Activated CD4-positive, alpha-beta T cell treated with anti-CD3 and anti-CD28 coated beads for 24 hours (primary cell): ENCODE measurements around the gene DNLZ.

Experiments
- DNase-seq, 2 donors: peaks; one replicate each; pipeline ENCODE4 v3.0.0-alpha.2; 2020; ENCODE audit warnings: low read depth in 2 of 2

The DNLZ gene

GRCh38 chr9:136343884-136344269 lies 19.7 kb downstream of the DNLZ start:
- DNase-seq, result no peak

GRCh38 chr9:136343121-136343883 lies 20.2 kb downstream of the DNLZ start:
- DNase-seq, result no peak

- DNase-seq, result peak; percentile 40 to 60
These were observed 21.1 kb downstream of the DNLZ start for GRCh38 chr9:136342181-136343120.

- DNase-seq, result no peak
These were observed 21.8 kb downstream of the DNLZ start for GRCh38 chr9:136341769-136342168.

- DNase-seq, result no peak
These were observed 22.4 kb downstream of the DNLZ start for GRCh38 chr9:136341042-136341655.

- no peak for DNase-seq
These were observed 23.0 kb downstream of the DNLZ start for GRCh38 chr9:136340356-136341041.

- DNase-seq, result no peak
These were observed 23.6 kb downstream of the DNLZ start for GRCh38 chr9:136339958-136340310.

- DNase-seq, result no peak
These were observed 24.2 kb downstream of the DNLZ start for GRCh38 chr9:136339173-136339957.

- no peak for DNase-seq
These were observed 25.0 kb downstream of the DNLZ start for GRCh38 chr9:136338511-136338910.

- DNase-seq, result no peak
These were observed 25.8 kb downstream of the DNLZ start for GRCh38 chr9:136337416-136338395.

- no peak for DNase-seq
These were observed 26.7 kb downstream of the DNLZ start for GRCh38 chr9:136336881-136337280.

GRCh38 chr9:136336156-136336870 lies 27.2 kb downstream of the DNLZ start:
- no peak for DNase-seq

GRCh38 chr9:136335296-136336155 lies 28.0 kb downstream of the DNLZ start:
- no peak for DNase-seq

GRCh38 chr9:136334541-136334940 lies 29.0 kb downstream of the DNLZ start:
- DNase-seq, result no peak

- no peak for DNase-seq
These were observed 30.1 kb downstream of the DNLZ start for GRCh38 chr9:136333486-136333885.

GRCh38 chr9:136333045-136333444 lies 30.5 kb downstream of the DNLZ start:
- no peak for DNase-seq

GRCh38 chr9:136332482-136332983 lies 31.0 kb downstream of the DNLZ start:
- no peak for DNase-seq
